H9 (cell line): ENCODE data around the gene ACTL8. TPM values are rescaled to one million over a fixed set of nuclear protein-coding genes. Genes with fewer than 3 reads are reported as not detected.

Experiments
- DNase-seq: peaks from one replicate; pipeline ENCODE4 v3.0.0-alpha.2; 2017
- H2AFZ ChIP-seq: one replicate; pipeline ENCODE4 v1.6.1; 2013; ENCODE audit warnings: mild to moderate bottlenecking, low read length, control low read depth, moderate library complexity
- H2AK5ac ChIP-seq: 2 replicates; pipeline ENCODE4 v1.6.1; 2013; ENCODE audit warnings: low read length, control low read depth, mixed read lengths; ENCODE audit not compliant: insufficient read length
- H2BK120ac ChIP-seq: one replicate; pipeline ENCODE4 v1.6.1; 2013; ENCODE audit warnings: low read depth, mild to moderate bottlenecking, low read length, control low read depth, inconsistent platforms; ENCODE audit not compliant: poor library complexity, severe bottlenecking
- H2BK12ac ChIP-seq: 2 replicates; pipeline ENCODE4 v1.6.1; 2013; ENCODE audit warnings: low read length, control low read depth, mixed read lengths, low read depth; ENCODE audit not compliant: insufficient read length
- H2BK15ac ChIP-seq: 2 replicates; pipeline ENCODE4 v1.6.1; 2013; ENCODE audit warnings: low read depth, low read length, control low read depth
- H2BK20ac ChIP-seq: one replicate; pipeline ENCODE4 v1.6.1; 2013; ENCODE audit warnings: low read depth, mild to moderate bottlenecking, low read length, control low read depth, inconsistent platforms; ENCODE audit not compliant: poor library complexity, severe bottlenecking
- H2BK5ac ChIP-seq: 2 replicates; pipeline ENCODE4 v1.6.1; 2013; ENCODE audit warnings: low read length, control low read depth, mixed read lengths; ENCODE audit not compliant: insufficient read length
- H3K14ac ChIP-seq: 2 replicates; pipeline ENCODE4 v1.6.1; 2013; ENCODE audit warnings: low read length, control low read depth; ENCODE audit not compliant: insufficient read depth
- H3K18ac ChIP-seq: 2 replicates; pipeline ENCODE4 v1.6.1; 2013; ENCODE audit warnings: low read depth, mild to moderate bottlenecking, mixed read lengths, low read length, control low read depth; ENCODE audit not compliant: insufficient read length
- H3K23ac ChIP-seq: 2 replicates; pipeline ENCODE4 v1.6.1; 2013; ENCODE audit warnings: low read length, control low read depth, mixed read lengths, low read depth; ENCODE audit not compliant: insufficient read length
- H3K23me2 ChIP-seq: 2 replicates; pipeline ENCODE4 v1.6.1; 2013; ENCODE audit warnings: low read depth, mild to moderate bottlenecking, mixed read lengths, low read length, control low read depth; ENCODE audit not compliant: insufficient read length, poor library complexity, severe bottlenecking
- H3K27ac ChIP-seq: 2 replicates; pipeline ENCODE4 v1.5.1; 2013; ENCODE audit warnings: low read length, control low read depth, mixed read lengths, low read depth; ENCODE audit not compliant: insufficient read length
- H3K27me3 ChIP-seq: 2 replicates; pipeline ENCODE4 v1.6.1; 2013; ENCODE audit warnings: low read length, control low read depth, inconsistent platforms; ENCODE audit not compliant: insufficient read depth
- H3K4ac ChIP-seq: 2 replicates; pipeline ENCODE4 v1.6.1; 2013; ENCODE audit warnings: low read depth, mild to moderate bottlenecking, control low read depth, inconsistent platforms, low read length, moderate library complexity
- H3K4me1 ChIP-seq: 2 replicates; pipeline ENCODE4 v1.6.1; 2013; ENCODE audit warnings: low read length, control low read depth, inconsistent platforms; ENCODE audit not compliant: insufficient read depth
- H3K4me2 ChIP-seq: 2 replicates; pipeline ENCODE4 v1.6.1; 2013; ENCODE audit warnings: low read length, control low read depth, mixed read lengths; ENCODE audit not compliant: insufficient read length, insufficient read depth
- H3K56ac ChIP-seq: 2 replicates; pipeline ENCODE4 v1.6.1; 2013; ENCODE audit warnings: low read depth, mild to moderate bottlenecking, mixed read lengths, low read length, control low read depth; ENCODE audit not compliant: insufficient read length
- H3K79me1 ChIP-seq: 2 replicates; pipeline ENCODE4 v1.6.1; 2013; ENCODE audit warnings: low read depth, mild to moderate bottlenecking, moderate library complexity, low read length, control low read depth, inconsistent platforms; ENCODE audit not compliant: insufficient read depth, poor library complexity, severe bottlenecking
- H3K79me2 ChIP-seq: 2 replicates; pipeline ENCODE4 v1.6.1; 2013; ENCODE audit warnings: low read length, control low read depth, inconsistent platforms; ENCODE audit not compliant: insufficient read depth
- H3K9ac ChIP-seq: 2 replicates; pipeline ENCODE4 v1.6.1; 2013; ENCODE audit warnings: low read length, control low read depth, mixed read lengths; ENCODE audit not compliant: insufficient read length; ENCODE audit errors: extremely low read depth
- H3K9me3 ChIP-seq: one replicate; pipeline ENCODE4 v1.6.1; 2013; ENCODE audit warnings: low read depth, low read length, inconsistent platforms; ENCODE audit not compliant: control insufficient read depth
- H3T11ph ChIP-seq: one replicate; pipeline ENCODE4 v1.6.1; 2013; ENCODE audit warnings: mild to moderate bottlenecking, low read length, control low read depth, inconsistent platforms
- H4K20me1 ChIP-seq: one replicate; pipeline ENCODE4 v1.6.1; 2013; ENCODE audit not compliant: control insufficient read depth, insufficient read length, insufficient read depth
- H4K5ac ChIP-seq: 2 replicates; pipeline ENCODE4 v1.6.1; 2013; ENCODE audit warnings: low read depth, mild to moderate bottlenecking, mixed read lengths, low read length, control low read depth; ENCODE audit not compliant: insufficient read length
- H4K8ac ChIP-seq: replicated peaks from 2 replicates; pipeline ENCODE4 v1.6.1; 2013; ENCODE audit warnings: low read length, control low read depth, mixed read lengths, low read depth; ENCODE audit not compliant: insufficient read length
- H4K91ac ChIP-seq: 2 replicates; pipeline ENCODE4 v1.6.1; 2013; ENCODE audit warnings: low read depth, mild to moderate bottlenecking, moderate library complexity, mixed read lengths, low read length, control low read depth; ENCODE audit not compliant: insufficient read length
- H3K27ac Mint-ChIP-seq, 3 experiments: 2 replicates in 2 of 3; 3 replicates in 1 of 3; pipeline ENCODE4 v1.8.0; 2020 to 2021; ENCODE audit warnings: mixed read lengths in 3 of 3, mild to moderate bottlenecking in 1 of 3, moderate library complexity in 1 of 3
- H3K27me3 Mint-ChIP-seq: 2 replicates; pipeline ENCODE4 v1.8.0; 2021; ENCODE audit warnings: low read depth, mild to moderate bottlenecking, moderate library complexity, mixed read lengths
- H3K36me3 Mint-ChIP-seq, 3 experiments: 2 replicates in 2 of 3; 3 replicates in 1 of 3; pipeline ENCODE4 v1.8.0; 2020 to 2021; ENCODE audit warnings: low read depth in 3 of 3, mixed read lengths in 3 of 3; ENCODE audit not compliant: insufficient read depth in 1 of 3
- H3K4me1 Mint-ChIP-seq, 2 experiments: 2 replicates each; pipeline ENCODE4 v1.8.0; 2020; ENCODE audit warnings: mixed read lengths in 2 of 2
- H3K4me3 Mint-ChIP-seq, 2 experiments: 2 replicates in 1 of 2; 3 replicates in 1 of 2; pipeline ENCODE4 v1.8.0; 2020 to 2021; ENCODE audit warnings: mild to moderate bottlenecking in 2 of 2, mixed read lengths in 2 of 2, moderate library complexity in 1 of 2
- H3K9me3 Mint-ChIP-seq, 2 experiments: 2 replicates in 1 of 2; 3 replicates in 1 of 2; pipeline ENCODE4 v1.8.0; 2020; ENCODE audit warnings: mild to moderate bottlenecking in 2 of 2, mixed read lengths in 2 of 2, moderate library complexity in 1 of 2
- CTCF ChIP-seq: fragments of 200-600 bp; sonication (generic); conservative IDR thresholded peaks from 3 replicates; pipeline ENCODE4 v1.8.0; 2021; ENCODE audit warnings: antibody characterized with exemption, mild to moderate bottlenecking
- WGBS: extraction: QIAGEN DNeasy Blood & Tissue Kit; methylation state at CpG from one replicate; pipeline ENCODE4 v1.1.7; 2013; ENCODE audit warnings: missing lambda C conversion rate, low lambda C conversion rate, mixed read lengths; ENCODE audit not compliant: insufficient read length; ENCODE audit errors: extremely low coverage; 5-methylcytosine and 5-hydroxymethylcytosine counted together
- total RNA-seq: library from RNA; stranded (reverse); gene quantifications from 2 replicates; pipeline ENCODE4 v1.2.1, GENCODE V29; 2021

ACTL8 gene
- total RNA-seq, 1 experiment from 2014 or later = not detected

- H3K27ac Mint-ChIP-seq = no peak overlapping the region
- Histone ChIP-seq H3K18ac (no peak overlapping the region), H2BK20ac (no peak overlapping the region), H3K56ac (no peak overlapping the region), H2BK5ac (no peak overlapping the region), H3K14ac (no peak overlapping the region), H3K23me2 (no peaks in the 10 kb centered on the region), H3K79me1 (no peaks in the 10 kb centered on the region), H2AK5ac (no peak overlapping the region), H2BK120ac (no peak overlapping the region), H2BK12ac (no peak overlapping the region), H3K27ac (no peak overlapping the region), H3K79me2 (no peaks in the 10 kb centered on the region), H3K27me3 (no peaks in the 10 kb centered on the region), H4K8ac (no peak overlapping the region), H2AFZ (no peak overlapping the region), H3K23ac (no peak overlapping the region), H4K91ac (no peak overlapping the region), H3K4me1 (no peaks in the 10 kb centered on the region), H3K9ac (no peak overlapping the region), H2BK15ac (no peak overlapping the region), H3K9me3 (no peaks in the 10 kb centered on the region), H3T11ph (no peak overlapping the region), H4K20me1 (no peaks in the 10 kb centered on the region), H3K4ac (no peak overlapping the region), H3K4me2 (no peak overlapping the region), H4K5ac (no peak overlapping the region)
- peaks cover 15% of the 10 kb centered on the region for H3K27me3 Mint-ChIP-seq
- no peaks in the 10 kb centered on the region for H3K36me3 Mint-ChIP-seq
- no peak for TF ChIP-seq CTCF
- H3K9me3 Mint-ChIP-seq = no peaks in the 10 kb centered on the region
- no peaks in the 10 kb centered on the region for H3K4me1 Mint-ChIP-seq
- no CpG with 5 or more reads among the region's 7 CpGs for WGBS
- H3K4me3 Mint-ChIP-seq = no peak overlapping the region
- no peak for DNase-seq
Measured at GRCh38 chr1:17791480-17791879, 36.3 kb downstream of the ACTL8 start.
